Loucy (cell line): ENCODE measurements around the gene SGO2.

Experiments used
- CTCF ChIP-seq: fragments of 200-600 bp; sonication (generic); conservative IDR thresholded peaks from 2 replicates; pipeline ENCODE4 v1.5.1; 2014; ENCODE audit warnings: mild to moderate bottlenecking, antibody characterized with exemption, low read length
- EZH2phosphoT487 ChIP-seq: fragments of 200-600 bp; IDR thresholded peaks from 2 replicates; pipeline ENCODE4 v1.6.1; 2018; ENCODE audit warnings: antibody characterized with exemption, mild to moderate bottlenecking, moderate library complexity, borderline replicate concordance

- TF ChIP-seq CTCF (no peak), EZH2phosphoT487 (no peak)
Observed at GRCh38 chr2:200538139-200538538, 12.1 kb downstream of the SGO2 start.
